NCI-H146 (cell line): ENCODE measurements around the gene DTYMK.
"Not testable (repeated sequence)": the region's sequence is repeated elsewhere in the genome, so short reads cannot be mapped to it uniquely, and the experiment has no call there.

ENCODE experiments used
- DNase-seq: peaks from one replicate; lab custom pipeline; 2025; lab: John Stamatoyannopoulos, UW

DTYMK gene

DNA sequence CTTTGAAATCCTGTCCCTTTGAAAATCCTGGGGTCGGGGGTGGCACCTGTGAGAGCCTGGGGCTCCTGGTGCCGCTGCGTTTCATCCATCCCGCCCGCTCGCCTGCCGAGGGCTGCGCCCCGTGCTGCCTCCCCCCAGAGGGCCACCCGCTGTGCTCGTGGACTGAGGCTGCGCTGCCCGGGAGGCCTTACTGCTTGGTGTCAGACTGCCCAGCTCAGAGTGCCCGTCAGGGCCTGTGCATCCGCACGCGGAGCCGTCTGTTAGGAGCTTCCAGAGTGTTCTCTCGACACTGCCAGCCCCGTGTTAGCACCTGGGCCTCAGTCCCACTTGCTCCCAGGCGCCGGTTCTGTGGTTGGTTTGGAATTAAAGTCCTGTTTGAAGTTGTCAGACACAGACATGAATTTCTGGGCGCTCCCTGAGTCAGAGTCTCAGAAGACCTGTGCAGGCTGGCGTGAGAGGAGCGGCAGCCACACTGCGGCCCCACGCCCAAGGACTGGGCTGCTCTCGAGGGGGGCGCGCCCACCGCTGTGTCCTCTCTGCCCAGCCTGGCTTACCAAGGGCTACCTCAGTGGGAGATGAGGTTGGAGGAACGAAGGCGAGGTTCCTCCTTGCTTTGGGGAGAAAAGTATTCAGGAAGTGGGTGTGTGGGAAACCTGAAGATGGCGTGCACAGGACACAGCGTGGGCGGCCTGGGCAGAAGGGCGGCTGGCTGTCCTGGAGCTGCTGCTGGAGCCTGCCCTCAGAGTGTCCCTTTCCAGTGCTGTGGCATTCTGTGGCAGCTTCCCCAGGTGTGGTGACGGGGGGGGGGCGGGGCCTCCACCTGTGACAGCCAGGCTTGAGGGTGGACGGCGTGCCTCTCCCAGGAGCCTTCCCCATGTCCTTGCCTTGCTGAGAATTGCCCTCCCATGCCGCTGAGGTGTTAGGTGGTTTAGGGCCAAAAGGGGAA lies 14.1 kb downstream of the DTYMK start:
- no peak for DNase-seq

DNA sequence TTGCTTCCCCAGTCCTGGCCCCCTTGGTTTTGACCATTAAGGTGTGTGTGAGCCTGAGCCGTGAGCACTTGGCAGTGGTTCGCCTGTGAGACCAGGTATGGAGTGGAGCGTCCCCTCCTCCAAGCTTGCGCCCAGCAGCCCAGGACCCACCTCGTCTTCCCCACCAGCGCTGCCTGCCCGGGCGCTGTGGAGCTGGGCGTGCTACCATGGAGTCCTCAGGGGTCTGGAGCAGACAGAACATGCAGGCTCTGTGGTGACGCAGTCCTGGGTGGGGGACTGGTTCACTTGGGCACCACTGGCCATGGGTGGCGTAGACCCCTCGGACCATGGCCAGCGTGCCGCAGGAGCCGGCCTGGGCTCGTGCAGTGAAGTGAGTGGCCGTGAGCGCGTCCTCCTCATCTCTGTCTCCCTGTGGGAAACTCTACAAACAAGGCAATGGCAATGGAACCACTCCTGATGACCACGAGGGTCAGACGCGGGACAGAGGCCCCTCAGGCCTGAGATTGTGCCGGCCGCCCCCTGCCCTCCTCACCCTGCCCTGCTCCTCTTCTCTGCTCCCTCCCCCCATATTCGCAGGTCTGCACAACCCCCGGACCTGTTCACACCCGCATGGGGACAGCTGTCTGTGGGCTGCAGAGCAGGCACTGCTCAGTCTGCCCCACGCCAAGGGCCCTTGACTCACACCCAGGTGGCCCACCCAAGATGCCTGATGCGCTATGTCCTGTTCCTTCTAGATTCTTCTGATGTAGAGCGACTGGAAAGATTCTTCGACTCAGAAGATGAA lies 15.0 kb downstream of the DTYMK start:
- no peak for DNase-seq

DNA sequence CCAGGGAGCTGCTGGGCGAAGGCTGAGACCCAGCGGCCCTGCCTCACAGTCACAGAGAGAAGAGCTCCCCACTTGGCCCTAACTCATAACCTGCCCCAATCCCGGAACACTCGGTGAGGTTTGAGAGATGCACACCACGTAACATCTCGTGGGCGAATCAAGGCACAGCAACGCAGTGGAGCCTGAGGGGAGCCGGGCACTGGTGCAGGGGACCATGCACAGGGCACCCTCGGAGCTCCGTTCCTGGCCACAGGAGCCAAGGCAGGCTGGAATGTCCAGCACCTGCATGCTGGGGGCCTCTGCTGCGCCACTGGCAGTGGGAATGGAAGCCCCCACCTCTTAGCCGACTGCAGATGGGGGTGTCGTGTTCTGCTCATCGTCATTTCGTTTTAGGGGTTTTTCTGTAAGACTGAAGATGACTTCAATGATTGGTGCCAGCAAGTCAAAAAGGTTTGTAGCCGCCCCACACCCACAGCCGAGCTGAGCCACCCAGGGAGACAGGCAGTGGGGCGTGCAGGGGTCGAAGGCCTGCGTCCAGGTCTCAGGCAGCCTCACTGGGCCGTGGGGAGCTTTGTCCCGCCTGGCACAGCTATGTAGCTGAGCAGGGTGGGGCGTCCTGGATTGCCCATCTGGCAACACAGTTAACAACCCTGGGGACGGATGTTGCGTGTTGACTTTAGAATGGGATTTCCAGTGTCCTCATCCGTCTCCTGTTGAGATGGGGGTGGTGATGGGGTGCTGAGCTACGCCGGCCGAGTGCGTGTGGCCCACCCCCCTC lies 16.1 kb downstream of the DTYMK start:
- DNase-seq, result no peak

DNA sequence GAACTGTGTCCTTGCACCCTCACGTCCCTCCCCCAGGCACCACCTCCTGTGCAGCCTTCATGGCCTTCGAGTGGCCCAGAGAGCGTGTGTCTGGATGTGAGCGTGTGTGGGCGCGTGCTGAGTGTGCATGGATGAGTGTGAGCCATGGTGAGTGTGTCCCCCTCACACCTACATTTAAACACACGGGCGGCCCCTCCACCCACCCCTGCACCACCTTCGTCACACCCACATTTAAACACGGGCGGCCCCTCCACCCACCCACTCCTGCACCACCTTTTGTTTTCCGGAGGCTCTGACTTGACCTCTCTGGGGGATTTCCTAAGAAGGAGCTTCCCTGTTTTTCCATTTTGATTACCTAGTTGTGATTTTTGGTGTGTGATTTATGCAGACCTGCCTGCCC lies 17.8 kb downstream of the DTYMK start:
- no peak for DNase-seq

DNA sequence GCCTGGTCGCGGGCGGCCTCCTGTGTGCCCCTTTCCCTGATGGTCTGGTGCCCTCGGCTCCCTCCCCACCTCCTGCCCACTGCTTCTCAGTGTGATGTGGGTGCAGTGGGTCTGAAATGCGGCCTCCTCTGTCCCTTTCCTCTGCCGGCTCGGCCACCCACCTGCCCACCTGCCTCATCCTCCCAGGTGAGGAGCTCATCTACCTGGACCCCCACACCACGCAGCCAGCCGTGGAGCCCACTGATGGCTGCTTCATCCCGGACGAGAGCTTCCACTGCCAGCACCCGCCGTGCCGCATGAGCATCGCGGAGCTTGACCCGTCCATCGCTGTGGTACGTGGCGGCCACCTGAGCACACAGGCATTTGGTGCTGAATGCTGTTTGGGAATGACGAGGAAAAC lies 18.3 kb downstream of the DTYMK start:
- DNase-seq, result no peak

DNA sequence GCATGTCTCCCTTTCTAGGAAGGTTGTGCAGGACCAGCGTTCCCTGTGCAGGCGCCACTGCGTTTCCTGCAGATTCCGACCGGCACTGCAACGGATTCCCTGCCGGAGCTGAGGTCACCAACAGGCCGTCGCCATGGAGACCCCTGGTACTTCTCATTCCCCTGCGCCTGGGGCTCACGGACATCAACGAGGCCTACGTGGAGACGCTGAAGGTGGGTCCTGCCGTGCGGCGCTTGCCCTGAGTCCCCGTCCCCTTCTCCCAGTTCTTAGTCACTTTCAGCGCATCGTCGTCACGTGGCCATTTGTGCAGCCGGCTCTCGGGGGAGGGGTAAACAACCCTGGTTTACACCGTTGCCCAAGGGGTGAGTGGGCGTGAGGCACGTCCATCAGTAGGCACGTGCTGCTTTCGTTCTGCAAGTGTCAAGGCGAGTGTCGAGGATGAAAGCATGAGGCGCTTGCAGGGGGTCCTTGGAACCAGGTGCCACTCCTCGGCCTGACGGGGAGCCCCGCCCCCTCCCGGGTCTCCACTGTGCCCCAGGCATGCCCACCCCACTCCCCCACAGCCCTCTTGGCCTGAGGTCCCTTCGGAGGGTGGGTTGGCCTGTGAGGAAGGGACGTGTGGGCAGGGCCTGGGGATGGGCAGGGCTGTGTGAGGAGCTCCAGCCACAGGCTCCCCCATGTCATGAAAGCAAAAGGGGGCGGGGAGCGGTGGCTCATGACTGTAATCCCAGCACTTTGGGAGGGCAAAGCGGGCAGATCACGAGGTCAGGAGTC lies 19.8 kb downstream of the DTYMK start:
- no peak for DNase-seq

DNA sequence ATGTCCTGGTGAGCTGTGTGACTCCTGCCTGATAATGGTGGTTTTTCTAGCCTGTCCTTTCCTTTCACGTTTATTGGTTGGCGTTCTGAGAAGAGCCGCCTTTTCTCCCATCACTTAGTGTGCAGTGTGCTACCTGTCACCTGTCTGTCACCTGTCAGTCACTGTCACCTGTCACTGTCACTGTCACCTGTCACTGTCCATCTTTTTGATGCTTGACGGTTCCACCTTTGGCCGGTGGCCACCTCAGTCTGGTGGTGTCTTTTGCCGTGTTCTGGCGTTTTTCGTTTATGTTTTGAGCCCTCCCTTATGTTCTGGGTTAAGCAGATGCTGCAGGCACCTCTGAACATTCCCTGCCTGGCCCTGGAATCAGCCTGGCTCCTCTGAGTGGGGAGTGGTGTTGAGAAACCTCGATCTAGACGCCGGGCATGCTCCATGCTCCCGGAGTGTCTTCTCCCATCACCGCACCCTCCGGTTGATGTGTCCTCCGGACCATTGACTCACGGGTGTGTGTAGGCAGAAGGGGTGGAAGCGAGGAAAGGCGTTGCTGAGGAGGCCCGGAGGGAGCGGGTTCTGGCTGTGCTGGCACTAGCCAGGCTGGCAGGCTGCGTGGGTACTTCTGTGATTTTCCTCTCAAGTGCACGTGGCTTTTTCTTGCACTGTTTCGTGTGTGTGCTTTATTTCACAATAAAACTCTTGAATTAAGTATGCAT lies 20.7 kb downstream of the DTYMK start:
- no peak for DNase-seq

DNA sequence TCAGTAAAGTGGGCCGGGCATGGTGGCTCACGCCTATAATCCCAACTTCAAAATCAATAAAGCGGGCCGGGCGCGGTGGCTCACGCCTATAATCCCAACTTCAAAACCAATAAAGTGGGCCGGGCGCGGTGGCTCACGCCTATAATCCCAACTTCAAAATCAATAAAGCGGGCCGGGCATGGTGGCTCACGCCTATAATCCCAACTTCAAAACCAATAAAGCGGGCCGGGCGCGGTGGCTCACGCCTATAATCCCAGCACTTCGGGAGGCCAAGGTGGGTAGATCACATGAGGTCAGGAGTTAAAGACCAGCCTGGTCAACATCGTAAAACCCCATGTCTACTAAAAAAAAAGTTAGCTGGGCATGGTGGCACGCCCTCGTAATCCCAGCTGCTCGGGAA lies 23.9 kb downstream of the DTYMK start:
- not testable (repeated sequence) for DNase-seq

DNA sequence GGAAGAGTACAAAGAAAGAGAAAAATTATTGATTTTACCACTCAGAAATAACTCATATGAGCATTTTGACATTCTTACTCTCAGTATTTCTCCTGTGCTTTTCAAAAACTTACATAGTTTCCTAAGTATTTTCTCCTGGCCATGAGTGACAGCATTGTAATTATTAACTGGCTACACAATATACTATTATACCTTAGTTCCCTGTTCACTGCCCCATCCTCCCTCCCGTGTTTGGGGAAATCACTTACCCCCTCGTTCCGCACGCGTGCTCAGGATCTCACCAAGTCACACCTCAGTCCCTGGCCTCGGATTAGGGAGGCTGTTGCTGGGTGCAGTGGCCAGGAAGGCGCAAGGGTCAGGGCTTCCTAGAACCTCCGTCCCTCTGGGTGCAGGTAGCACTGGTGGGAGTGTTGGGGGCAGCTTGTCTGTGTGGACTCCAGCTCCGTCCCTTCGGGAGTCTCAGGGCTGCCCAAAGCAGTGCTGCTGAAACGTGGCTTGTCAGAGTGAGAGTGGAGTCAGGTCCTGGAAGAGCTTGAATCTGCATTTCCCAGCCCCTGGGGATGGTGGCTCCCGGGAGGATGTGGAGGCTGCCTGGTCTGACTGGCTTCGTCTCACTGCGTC lies 25.9 kb downstream of the DTYMK start:
- DNase-seq, result no peak

DNA sequence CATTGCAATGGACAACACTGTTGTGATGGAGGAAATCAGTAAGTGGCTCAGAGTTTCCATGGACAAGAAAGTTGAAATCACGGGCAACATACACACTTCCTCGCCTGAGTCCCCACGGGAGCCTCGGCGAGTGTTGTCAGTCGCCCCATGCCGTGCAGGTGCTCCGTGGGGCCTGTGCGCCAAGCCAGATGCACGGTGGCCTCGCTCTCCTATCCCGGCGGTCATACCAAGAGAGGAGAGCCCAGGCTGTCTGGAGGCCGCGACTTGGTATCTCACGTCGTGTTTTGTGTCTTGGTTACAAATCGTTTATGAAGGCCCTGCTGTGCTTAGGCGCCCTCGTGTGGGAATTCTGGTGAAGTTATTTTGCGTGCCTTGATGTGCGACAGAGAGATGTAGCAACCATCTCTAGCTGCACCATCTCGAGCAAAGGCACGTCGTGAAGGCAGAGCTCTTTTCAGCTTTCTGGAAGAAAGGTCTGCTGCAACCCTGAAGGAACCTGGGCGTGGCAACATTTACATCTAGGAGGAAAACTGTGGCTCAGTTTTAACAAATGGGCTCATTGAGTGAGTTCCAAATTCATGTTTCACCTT lies 27.4 kb downstream of the DTYMK start:
- peak; percentile 1 for DNase-seq

DNA sequence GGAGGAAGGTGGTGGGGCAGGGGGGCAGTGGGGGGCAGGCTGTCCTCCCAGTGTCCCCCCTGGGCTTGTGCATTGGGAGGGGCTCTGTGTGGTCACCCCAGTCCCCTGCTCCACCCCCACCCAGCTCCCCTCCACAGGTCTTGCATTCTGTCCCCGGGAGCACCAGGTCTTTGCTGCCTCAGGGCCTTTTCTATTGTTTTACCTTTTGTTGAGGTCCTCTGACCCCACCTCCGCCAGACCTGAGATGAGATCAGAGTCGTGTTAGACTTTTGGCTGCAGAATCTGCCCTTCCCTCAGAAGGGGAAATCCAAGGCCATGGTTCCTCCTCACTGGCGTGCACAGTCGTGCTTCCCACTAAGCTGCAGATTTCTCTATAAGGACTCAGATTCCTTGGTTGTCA lies 28.3 kb downstream of the DTYMK start:
- no peak for DNase-seq

DNA sequence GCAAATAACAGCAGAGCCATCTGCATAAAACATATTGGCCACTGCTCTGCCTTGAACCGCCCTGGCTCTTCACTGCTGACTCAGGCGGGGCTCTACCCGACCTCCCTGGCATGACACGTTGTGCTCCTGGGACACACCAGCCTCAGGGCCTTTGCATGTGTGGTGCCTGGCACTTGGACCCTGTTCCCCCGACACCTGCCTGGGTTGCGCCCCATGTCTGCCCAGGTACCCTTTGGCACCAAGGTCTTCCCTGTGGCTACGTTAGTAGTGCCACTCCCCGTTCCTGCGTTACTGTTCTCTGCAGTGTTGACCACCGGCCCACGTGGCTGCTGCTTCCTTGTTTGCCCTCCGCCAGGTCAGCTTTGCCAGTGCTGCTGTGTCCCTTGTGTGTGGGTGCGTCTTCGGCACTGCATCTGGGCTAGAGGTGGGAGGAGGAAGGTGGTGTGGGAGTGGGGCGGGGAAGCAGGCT lies 28.8 kb downstream of the DTYMK start:
- DNase-seq, result no peak

DNA sequence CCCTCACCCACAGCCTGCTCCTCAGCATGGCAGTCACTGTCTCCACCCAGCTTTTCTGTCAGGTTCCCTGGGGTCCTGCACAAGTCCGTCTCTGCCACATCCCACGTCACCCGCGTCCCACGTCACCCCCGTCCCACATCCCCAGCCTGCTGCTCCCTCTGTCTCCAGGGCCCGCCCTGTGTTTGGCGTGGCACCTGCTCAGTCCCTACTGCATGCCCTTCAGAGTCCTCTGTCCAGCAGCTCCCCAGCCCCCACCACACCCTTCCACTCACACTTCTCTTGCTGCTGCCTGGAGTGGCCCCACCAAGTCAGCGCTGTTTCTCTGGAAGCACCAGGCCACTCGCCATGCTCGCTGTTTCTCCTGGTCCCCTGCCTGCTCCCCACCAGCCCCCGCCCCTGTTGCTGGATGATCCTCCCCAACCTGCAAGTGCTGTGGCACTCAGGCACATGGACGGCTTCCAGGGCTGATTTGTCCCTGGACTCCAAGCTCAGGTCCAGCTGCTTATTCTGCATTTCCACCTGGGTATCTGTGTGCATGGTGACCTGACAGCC lies 30.3 kb downstream of the DTYMK start:
- no peak for DNase-seq

DNA sequence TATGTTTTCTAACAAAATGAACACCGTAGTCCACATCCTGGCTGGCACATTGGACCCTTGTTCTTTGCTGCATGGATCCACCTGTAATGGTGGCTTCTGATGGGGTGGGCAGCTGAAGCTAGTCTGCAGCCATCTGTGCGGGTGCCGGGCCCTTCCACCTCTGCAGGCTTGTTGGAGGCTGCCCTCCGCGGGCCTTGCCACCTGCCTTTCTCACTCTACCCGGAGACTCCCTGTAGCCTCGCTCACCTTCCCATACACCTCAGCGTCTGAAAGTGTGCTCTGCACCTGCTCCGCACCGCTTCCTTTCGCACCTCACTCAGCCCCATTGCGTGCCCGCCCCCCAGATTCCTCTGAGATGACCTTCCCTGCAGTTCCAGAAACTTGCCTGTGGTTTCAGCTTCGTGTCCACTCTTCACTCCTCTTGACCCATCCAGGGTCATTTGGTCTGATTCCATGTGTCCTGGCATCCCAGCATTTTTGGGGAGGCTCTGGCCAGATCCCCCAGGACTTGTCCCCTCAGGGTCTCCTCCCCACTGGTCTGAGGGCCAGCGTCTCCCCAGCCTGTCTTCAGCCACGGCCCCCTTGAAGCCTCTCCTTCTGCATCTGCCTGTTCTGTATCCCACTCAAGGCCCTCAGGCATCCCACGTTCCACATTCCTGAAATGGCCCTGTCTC lies 31.0 kb downstream of the DTYMK start:
- DNase-seq, result no peak

DNA sequence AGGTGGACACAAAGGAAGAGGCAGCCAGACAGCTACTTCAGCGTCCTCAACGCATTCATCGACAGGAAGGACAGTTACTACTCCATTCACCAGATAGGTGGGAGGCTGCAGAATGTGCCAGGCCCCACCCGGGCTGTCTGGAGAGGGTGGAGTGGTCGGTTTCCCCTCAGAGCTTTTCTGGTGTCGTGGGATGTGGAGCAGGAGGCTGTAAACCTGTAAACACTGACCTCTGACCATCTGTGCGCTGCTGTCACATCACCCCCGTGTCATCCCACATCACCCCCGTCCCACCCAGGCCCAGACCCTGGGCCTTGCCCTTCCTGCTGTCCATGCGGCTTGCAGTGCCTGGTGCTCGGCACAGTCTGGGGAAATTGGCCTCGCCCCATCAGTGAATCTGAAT lies 32.1 kb downstream of the DTYMK start:
- no peak for DNase-seq

DNA sequence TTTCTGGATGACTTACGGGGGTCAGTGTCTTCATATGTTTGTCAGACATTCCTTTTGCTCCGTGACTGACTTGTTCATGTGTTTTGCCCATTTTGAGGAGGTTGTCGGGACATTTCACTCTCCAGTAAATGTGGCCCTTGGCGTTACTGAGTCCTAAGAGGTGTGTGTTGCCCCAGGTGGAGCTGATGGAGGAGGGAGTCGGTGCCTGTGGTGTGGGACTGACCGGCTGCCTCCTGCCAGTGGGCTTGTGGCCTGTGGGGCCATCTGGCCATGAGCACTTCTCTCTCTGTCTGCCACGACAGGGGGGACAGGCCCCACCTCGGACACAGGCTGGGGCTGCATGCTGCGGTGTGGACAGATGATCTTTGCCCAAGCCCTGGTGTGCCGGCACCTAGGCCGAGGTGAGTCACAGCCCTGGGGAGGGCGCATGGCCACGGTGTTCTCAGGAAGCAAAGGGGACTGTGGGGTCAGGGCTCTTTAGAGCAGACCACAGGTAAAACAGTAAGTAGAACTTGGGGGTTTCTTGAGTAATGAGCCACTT lies 33.3 kb downstream of the DTYMK start:
- no peak for DNase-seq

DNA sequence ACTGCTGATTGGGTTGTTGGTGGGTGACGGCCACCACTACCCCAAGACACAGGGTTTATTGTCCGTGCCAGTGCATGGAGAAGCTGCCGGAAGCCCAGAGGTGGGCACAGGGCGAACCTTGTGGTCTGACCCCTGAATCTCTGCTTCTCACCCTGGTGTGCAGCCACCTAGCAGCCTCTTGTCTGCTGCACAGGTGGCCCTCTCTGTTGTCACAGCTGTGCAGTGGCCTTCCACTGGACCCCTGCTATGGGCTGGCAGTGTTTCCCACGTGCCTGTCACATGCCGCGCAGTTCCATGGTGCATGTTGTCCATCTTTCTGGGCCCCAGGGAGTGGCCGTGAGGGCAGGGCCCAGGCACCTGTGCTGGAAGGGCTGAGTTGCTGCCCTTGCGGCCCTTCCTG lies 33.9 kb downstream of the DTYMK start:
- no peak for DNase-seq

DNA sequence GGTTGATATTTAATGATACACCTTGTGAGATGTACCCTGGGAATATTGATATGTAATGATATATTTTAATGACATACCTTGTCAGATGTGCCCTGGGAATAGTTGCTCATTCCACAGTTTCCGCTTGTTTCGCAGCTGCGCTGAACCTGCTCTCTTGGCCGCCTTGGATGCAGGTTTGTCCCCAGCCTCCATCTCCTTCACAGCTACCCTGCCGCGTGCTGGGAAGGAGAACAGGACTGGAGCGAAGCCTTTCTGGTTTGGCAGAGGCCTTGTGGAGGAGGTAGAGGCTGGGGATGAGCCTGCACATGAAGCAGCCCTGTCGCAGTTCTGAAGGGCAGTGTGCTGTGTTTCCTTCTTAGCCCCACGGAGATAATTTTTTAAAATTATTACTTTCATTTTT lies 34.5 kb downstream of the DTYMK start:
- DNase-seq, result no peak

DNA sequence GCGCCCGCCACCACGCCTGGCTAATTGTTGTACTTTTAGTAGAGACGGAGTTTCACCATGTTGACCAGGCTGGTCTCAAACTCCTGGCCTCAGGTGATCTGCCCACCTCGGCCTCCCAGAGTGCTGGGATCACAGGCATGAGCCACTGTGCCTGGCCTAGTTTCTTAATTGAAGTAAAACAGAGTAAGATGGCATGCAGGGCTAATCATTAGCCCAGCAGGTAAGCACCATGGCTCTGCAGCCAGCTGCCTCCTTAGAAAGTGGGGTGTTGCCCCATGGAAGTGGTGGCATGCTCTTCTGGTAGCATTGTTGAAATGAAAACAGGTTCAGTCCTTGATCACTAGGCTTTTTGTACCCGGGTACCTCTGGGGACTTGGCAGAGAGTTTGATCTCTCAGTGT lies 36.7 kb downstream of the DTYMK start:
- no peak for DNase-seq
